OCI-LY3 (cell line): ENCODE results near the gene DUSP6.
A peak's percentile ranks its signal among the peaks of the same experiment; 100 is the strongest.

ENCODE experiments used
- H2AFZ ChIP-seq: fragments of 200-600, 300-600 bp; shearing (Covaris generic); 2 replicates; pipeline ENCODE4 v1.6.0; 2014; ENCODE audit warnings: antibody characterized with exemption, low read depth, low read length
- H3K27ac ChIP-seq: fragments of 200-600, 300-600 bp; sonication (generic); 2 replicates; pipeline ENCODE4 v1.5.1; 2014; ENCODE audit warnings: mild to moderate bottlenecking, low read length, moderate library complexity, mixed read lengths
- H3K27me3 ChIP-seq: fragments of 200-600, 300-600 bp; sonication (generic); 2 replicates; pipeline ENCODE4 v1.6.1; 2014; ENCODE audit warnings: low read depth, low read length, mixed read lengths
- H3K36me3 ChIP-seq: fragments of 200-600, 300-600 bp; sonication (generic); replicated peaks from 2 replicates; pipeline ENCODE3; 2014; ENCODE audit warnings: low read depth, low read length, mixed read lengths
- H3K4me1 ChIP-seq: fragments of 300-600, 200-600 bp; sonication (generic); 2 replicates; pipeline ENCODE4 v1.6.1; 2014; ENCODE audit warnings: low read length, mixed read lengths
- H3K4me2 ChIP-seq: fragments of 200-600, 300-600 bp; sonication (generic); 2 replicates; pipeline ENCODE4 v1.6.1; 2014; ENCODE audit warnings: low read length, mixed read lengths
- H3K4me3 ChIP-seq: fragments of 300-600, 200-600 bp; sonication (generic); 2 replicates; pipeline ENCODE4 v1.5.1; 2014; ENCODE audit warnings: antibody characterized with exemption, mild to moderate bottlenecking, low read length, moderate library complexity
- H3K79me2 ChIP-seq: fragments of 300-600, 200-600 bp; shearing (Covaris generic); 2 replicates; pipeline ENCODE4 v1.6.1; 2014; ENCODE audit warnings: mild to moderate bottlenecking, low read length, mixed read lengths
- H3K9ac ChIP-seq: fragments of 300-600, 200-600 bp; shearing (Covaris generic); 2 replicates; pipeline ENCODE4 v1.6.0; 2014; ENCODE audit warnings: mild to moderate bottlenecking, low read length, moderate library complexity
- H3K9me3 ChIP-seq: fragments of 200-600, 300-600 bp; shearing (Covaris generic); 2 replicates; pipeline ENCODE4 v1.6.1; 2014; ENCODE audit warnings: low read length, mixed read lengths; ENCODE audit not compliant: insufficient read depth
- H4K20me1 ChIP-seq: fragments of 200-600, 300-600 bp; sonication (generic); 2 replicates; pipeline ENCODE4 v1.6.1; 2016; ENCODE audit warnings: low read length, mixed read lengths; ENCODE audit not compliant: insufficient read depth
- EZH2phosphoT487 ChIP-seq: fragments of 200-600 bp; shearing (Covaris generic); IDR thresholded peaks from 2 replicates; pipeline ENCODE4 v1.6.1; 2018; ENCODE audit warnings: antibody characterized with exemption, mixed run types, low read depth
- TF ChIP-seq, protein P1 (sequence below): fragments of 200-600, 300-600 bp; sonication (generic); IDR thresholded peaks from 2 replicates; pipeline ENCODE4 v1.5.1; 2014; ENCODE audit warnings: antibody characterized with exemption, low read length, low read depth

DUSP6 gene

GRCh38 chr12:89389755-89390661, 37.7 kb upstream of the DUSP6 start:
- no peak overlapping the region for H3K27ac ChIP-seq
- H3K4me3 ChIP-seq = no peak overlapping the region
- H3K9me3 ChIP-seq = no peaks in the 10 kb centered on the region
- peak overlapping the region; percentile 44 for H3K4me2 ChIP-seq
- H3K9ac ChIP-seq = no peak overlapping the region
- peaks cover 13% of the 10 kb centered on the region for H3K4me1 ChIP-seq
- no peak for TF ChIP-seq EZH2phosphoT487
- TF ChIP-seq, protein P1, sequence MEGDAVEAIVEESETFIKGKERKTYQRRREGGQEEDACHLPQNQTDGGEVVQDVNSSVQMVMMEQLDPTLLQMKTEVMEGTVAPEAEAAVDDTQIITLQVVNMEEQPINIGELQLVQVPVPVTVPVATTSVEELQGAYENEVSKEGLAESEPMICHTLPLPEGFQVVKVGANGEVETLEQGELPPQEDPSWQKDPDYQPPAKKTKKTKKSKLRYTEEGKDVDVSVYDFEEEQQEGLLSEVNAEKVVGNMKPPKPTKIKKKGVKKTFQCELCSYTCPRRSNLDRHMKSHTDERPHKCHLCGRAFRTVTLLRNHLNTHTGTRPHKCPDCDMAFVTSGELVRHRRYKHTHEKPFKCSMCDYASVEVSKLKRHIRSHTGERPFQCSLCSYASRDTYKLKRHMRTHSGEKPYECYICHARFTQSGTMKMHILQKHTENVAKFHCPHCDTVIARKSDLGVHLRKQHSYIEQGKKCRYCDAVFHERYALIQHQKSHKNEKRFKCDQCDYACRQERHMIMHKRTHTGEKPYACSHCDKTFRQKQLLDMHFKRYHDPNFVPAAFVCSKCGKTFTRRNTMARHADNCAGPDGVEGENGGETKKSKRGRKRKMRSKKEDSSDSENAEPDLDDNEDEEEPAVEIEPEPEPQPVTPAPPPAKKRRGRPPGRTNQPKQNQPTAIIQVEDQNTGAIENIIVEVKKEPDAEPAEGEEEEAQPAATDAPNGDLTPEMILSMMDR = no peak
- no peaks in the 10 kb centered on the region for H3K36me3 ChIP-seq
- no peak overlapping the region for H2AFZ ChIP-seq
- H4K20me1 ChIP-seq = no peaks in the 10 kb centered on the region
- H3K79me2 ChIP-seq = no peaks in the 10 kb centered on the region
- H3K27me3 ChIP-seq = no peaks in the 10 kb centered on the region

DNA sequence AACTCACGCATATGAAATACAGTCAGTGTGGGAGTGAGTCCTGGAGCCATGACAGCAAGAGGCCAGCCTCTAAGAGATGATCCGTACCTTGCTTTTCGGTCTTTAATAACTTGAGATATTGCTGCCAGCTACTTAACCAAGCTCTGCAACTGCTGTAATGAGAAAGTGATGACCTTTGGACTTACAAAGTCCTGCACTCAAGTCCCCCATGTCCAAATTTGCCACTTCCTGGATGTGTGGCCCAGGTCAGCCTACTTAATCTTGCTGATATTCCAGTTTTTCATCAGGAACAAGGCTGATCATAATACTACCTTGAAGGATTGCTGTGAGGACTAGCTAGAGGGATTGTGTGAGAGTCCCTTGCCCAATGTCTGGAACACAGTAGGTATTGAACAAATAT, 33.8 kb upstream of the DUSP6 start:
- Histone ChIP-seq H3K4me3 (no peak overlapping the region), H3K4me1 (peaks cover 13% of the 10 kb centered on the region), H4K20me1 (no peaks in the 10 kb centered on the region), H2AFZ (no peak overlapping the region), H3K27me3 (no peaks in the 10 kb centered on the region), H3K9me3 (no peaks in the 10 kb centered on the region), H3K27ac (no peak overlapping the region), H3K79me2 (no peaks in the 10 kb centered on the region), H3K36me3 (no peaks in the 10 kb centered on the region), H3K9ac (no peak overlapping the region), H3K4me2 (no peak overlapping the region)
- TF ChIP-seq, protein P1 = no peak
- no peak for TF ChIP-seq EZH2phosphoT487

DNA sequence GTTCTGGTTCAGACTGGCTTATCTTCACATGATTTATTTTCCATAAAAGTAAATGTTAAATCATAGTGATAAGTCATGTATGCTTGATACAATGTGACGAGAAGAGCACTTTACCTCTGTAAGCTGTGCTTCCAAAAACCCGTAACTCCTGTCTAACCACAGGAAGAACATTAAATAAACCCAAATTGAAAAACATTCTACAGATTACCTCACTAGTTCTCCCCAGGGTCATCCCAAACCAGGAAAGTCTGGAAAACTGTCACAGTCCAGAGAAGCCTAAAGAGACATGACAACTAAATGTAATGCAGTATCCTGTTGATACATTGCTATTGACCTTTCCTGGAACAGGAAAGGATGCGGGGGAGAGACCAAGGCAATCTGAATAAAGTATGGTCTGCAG, 32.5 kb upstream of the DUSP6 start:
- TF ChIP-seq, protein P1 = no peak
- no peak for TF ChIP-seq EZH2phosphoT487
- Histone ChIP-seq H3K79me2 (no peaks in the 10 kb centered on the region), H3K36me3 (no peaks in the 10 kb centered on the region), H3K4me1 (peaks cover 3% of the 10 kb centered on the region), H3K9me3 (no peaks in the 10 kb centered on the region), H2AFZ (no peak overlapping the region), H3K4me2 (no peak overlapping the region), H3K27me3 (no peaks in the 10 kb centered on the region), H3K9ac (no peak overlapping the region), H3K4me3 (no peak overlapping the region), H3K27ac (no peak overlapping the region), H4K20me1 (no peaks in the 10 kb centered on the region)

DNA sequence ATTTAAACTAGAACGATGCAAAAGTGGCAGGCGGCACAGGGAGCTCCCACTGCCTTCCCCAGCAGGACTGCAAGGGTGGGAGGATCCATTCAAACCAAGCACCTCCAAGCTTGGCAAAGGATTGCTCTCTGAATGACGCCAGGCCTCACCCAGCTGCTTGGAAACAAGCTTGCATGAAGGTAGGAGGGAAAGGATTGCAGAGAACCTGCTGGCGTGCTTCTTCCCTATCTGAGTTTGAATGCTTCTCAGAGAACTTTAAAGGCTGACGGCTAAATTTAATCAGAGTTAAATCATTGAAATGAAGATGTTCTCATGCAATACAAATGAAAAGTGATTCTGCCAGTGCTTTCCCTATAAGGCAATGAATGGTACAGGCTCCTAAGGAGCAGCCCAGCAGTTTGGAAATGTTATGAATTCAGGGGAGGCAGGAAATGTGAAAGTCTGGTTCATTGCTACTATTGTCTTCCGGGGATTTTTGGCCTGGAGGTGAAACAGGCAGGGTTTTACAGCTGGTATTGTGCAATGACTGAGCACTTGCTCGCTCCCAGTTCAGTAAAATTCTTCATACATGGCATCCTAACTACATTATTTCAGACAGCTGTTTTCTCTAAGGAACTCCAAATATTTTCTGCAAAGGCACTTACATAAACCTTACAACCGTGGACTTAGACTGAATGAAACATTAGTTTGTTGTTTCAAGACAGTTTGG, 31.9 kb upstream of the DUSP6 start:
- Histone ChIP-seq H3K36me3 (no peaks in the 10 kb centered on the region), H2AFZ (no peak overlapping the region), H3K4me2 (no peak overlapping the region), H3K9ac (no peak overlapping the region), H3K27me3 (no peaks in the 10 kb centered on the region), H3K4me3 (no peak overlapping the region), H4K20me1 (no peaks in the 10 kb centered on the region), H3K9me3 (no peaks in the 10 kb centered on the region), H3K79me2 (no peaks in the 10 kb centered on the region), H3K4me1 (no peaks in the 10 kb centered on the region), H3K27ac (no peak overlapping the region)
- TF ChIP-seq EZH2phosphoT487 = no peak
